ENCODE data around the gene VAV2.

Gene VAV2

GRCh38 chr9:133981958-133982681, 10.0 kb downstream of the VAV2 start:
- no peak for DNase-seq (ENCODE audit: low spot score)

GRCh38 chr9:133981589-133981957, 10.6 kb downstream of the VAV2 start:
- DNase-seq (ENCODE audit: low spot score) = no peak

GRCh38 chr9:133980864-133981588, 11.1 kb downstream of the VAV2 start:
- DNase-seq (ENCODE audit: low spot score) = no peak

GRCh38 chr9:133979921-133980863, 11.9 kb downstream of the VAV2 start:
- no peak for DNase-seq (ENCODE audit: low spot score)

- no peak for DNase-seq (ENCODE audit: low spot score)
These were observed 12.7 kb downstream of the VAV2 start for GRCh38 chr9:133979273-133979920.

- no peak for DNase-seq (ENCODE audit: low spot score)
These were observed 13.2 kb downstream of the VAV2 start for GRCh38 chr9:133978899-133979272.

GRCh38 chr9:133978226-133978898, 13.8 kb downstream of the VAV2 start:
- DNase-seq (ENCODE audit: low spot score) = no peak

- no peak for DNase-seq (ENCODE audit: low spot score)
These were observed 14.5 kb downstream of the VAV2 start for GRCh38 chr9:133977421-133978201.

- DNase-seq (ENCODE audit: low spot score) = no peak
These were observed 15.2 kb downstream of the VAV2 start for GRCh38 chr9:133976887-133977286.

- no peak for DNase-seq (ENCODE audit: low spot score)
These were observed 15.8 kb downstream of the VAV2 start for GRCh38 chr9:133976191-133976861.

- no peak for DNase-seq (ENCODE audit: low spot score)
These were observed 16.6 kb downstream of the VAV2 start for GRCh38 chr9:133975511-133975910.

GRCh38 chr9:133974631-133975341, 17.3 kb downstream of the VAV2 start:
- DNase-seq (ENCODE audit: low spot score) = no peak

GRCh38 chr9:133973791-133974630, 18.1 kb downstream of the VAV2 start:
- no peak for DNase-seq (ENCODE audit: low spot score)

- DNase-seq (ENCODE audit: low spot score) = no peak
These were observed 18.9 kb downstream of the VAV2 start for GRCh38 chr9:133973111-133973790.

- no peak for DNase-seq (ENCODE audit: low spot score)
These were observed 19.9 kb downstream of the VAV2 start for GRCh38 chr9:133971981-133972941.
